Progenitor cell of endocrine pancreas (in vitro differentiated cells): ENCODE results near the gene FGR. TPM values are rescaled to one million over a fixed set of nuclear protein-coding genes. Genes with fewer than 3 reads are reported as not detected.

Source experiments
- DNase-seq: peaks from one replicate; pipeline ENCODE4 v3.0.0; 2021; ENCODE audit warnings: low spot score; ENCODE audit not compliant: unreplicated experiment
- H3K27ac Mint-ChIP-seq: 2 replicates; pipeline ENCODE4 v1.8.0; 2021; ENCODE audit warnings: mild to moderate bottlenecking, moderate library complexity, mixed read lengths
- H3K27me3 Mint-ChIP-seq: 2 replicates; pipeline ENCODE4 v1.8.0; 2021; ENCODE audit warnings: mixed read lengths
- H3K36me3 Mint-ChIP-seq: 2 replicates; pipeline ENCODE4 v1.8.0; 2022; ENCODE audit warnings: mixed read lengths; ENCODE audit not compliant: insufficient read depth
- H3K4me1 Mint-ChIP-seq: 2 replicates; pipeline ENCODE4 v1.8.0; 2021; ENCODE audit warnings: low read depth, mixed read lengths
- H3K4me3 Mint-ChIP-seq: 2 replicates; pipeline ENCODE4 v1.8.0; 2021; ENCODE audit warnings: low read depth, mild to moderate bottlenecking, moderate library complexity, mixed read lengths
- H3K9me3 Mint-ChIP-seq: 2 replicates; pipeline ENCODE4 v1.8.0; 2021; ENCODE audit warnings: low read depth, mixed read lengths
- CTCF ChIP-seq: fragments of 200-600 bp; sonication (generic); IDR thresholded peaks from one replicate; pipeline ENCODE4 v1.5.0; 2021; ENCODE audit warnings: antibody characterized with exemption, mild to moderate bottlenecking; ENCODE audit not compliant: unreplicated experiment
- total RNA-seq: library from RNA; stranded (reverse); gene quantifications from 2 replicates; pipeline ENCODE4 v1.2.1, GENCODE V29; 2021

Gene FGR
- total RNA-seq, 1 donor from 2014 or later: not detected

- H3K27ac Mint-ChIP-seq: no peak overlapping the region
- H3K4me1 Mint-ChIP-seq: peaks cover 33% of the 10 kb centered on the region
- peaks cover 6% of the 10 kb centered on the region for H3K27me3 Mint-ChIP-seq
- no peaks in the 10 kb centered on the region for H3K9me3 Mint-ChIP-seq
- H3K4me3 Mint-ChIP-seq: peak overlapping the region; percentile 94
- DNase-seq: no peak
- no peaks in the 10 kb centered on the region for H3K36me3 Mint-ChIP-seq
- no peak for TF ChIP-seq CTCF
Measured at GRCh38 chr1:27605300-27605766, 29.7 kb downstream of the FGR start.

- peak overlapping the region; percentile 94 for H3K4me3 Mint-ChIP-seq
- H3K9me3 Mint-ChIP-seq: no peaks in the 10 kb centered on the region
- H3K27me3 Mint-ChIP-seq: peaks cover 6% of the 10 kb centered on the region
- no peak overlapping the region for H3K27ac Mint-ChIP-seq
- H3K36me3 Mint-ChIP-seq: no peaks in the 10 kb centered on the region
- H3K4me1 Mint-ChIP-seq: peaks cover 39% of the 10 kb centered on the region
- no peak for DNase-seq
- no peak for TF ChIP-seq CTCF
Measured at GRCh38 chr1:27604579-27605299, 30.2 kb downstream of the FGR start.

- H3K4me3 Mint-ChIP-seq: peak within 1 kb of the TSS; percentile 94
- H3K27me3 Mint-ChIP-seq: peaks cover 6% of the 10 kb centered on the region
- no peak for TF ChIP-seq CTCF
- H3K9me3 Mint-ChIP-seq: no peaks in the 10 kb centered on the region
- peak; percentile 85 for DNase-seq
- no peaks in the 10 kb centered on the region for H3K36me3 Mint-ChIP-seq
- peaks cover 45% of the 10 kb centered on the region for H3K4me1 Mint-ChIP-seq
- H3K27ac Mint-ChIP-seq: peak within 1 kb of the TSS; percentile 95
Measured at GRCh38 chr1:27603681-27604578, 31.1 kb downstream of the FGR start, which contains the start of gene AHDC1. AHDC1 (minus strand) TSS chr1:27604144; CDS start chr1:27552115, 52,029 bp downstream.

GRCh38 chr1:27603309-27603680 is 31.7 kb downstream of the FGR start:
- Mint-ChIP-seq H3K4me3 (peak overlapping the region; percentile 94), H3K4me1 (peaks cover 48% of the 10 kb centered on the region), H3K9me3 (no peaks in the 10 kb centered on the region), H3K27ac (no peak overlapping the region), H3K36me3 (no peaks in the 10 kb centered on the region), H3K27me3 (peaks cover 6% of the 10 kb centered on the region)
- no peak for DNase-seq
- TF ChIP-seq CTCF: no peak
